ENCODE results near the gene MARVELD3. TPM values are rescaled to one million over a fixed set of nuclear protein-coding genes. Genes with fewer than 3 reads are reported as not detected.
A peak's percentile ranks its signal among the peaks of the same experiment; 100 is the strongest.
"Not testable (repeated sequence)": the region's sequence is repeated elsewhere in the genome, so short reads cannot be mapped to it uniquely, and the experiment has no call there.

The MARVELD3 gene
- total RNA-seq (not detected), total RNA-seq (0 to 0.19 (median 0) reads per million in 172 experiments)
- polyA plus RNA-seq (2013, experiment 1 of 2): 0.05 TPM
- polyA plus RNA-seq (2013, experiment 2 of 2): 0.11 TPM

- peaks cover 24 to 37% of the 10 kb centered on the region in 2 experiments for H3K27me3 ChIP-seq (ENCODE audit: control insufficient read depth in 1 of 2, insufficient read depth in 2 of 2, low read length in 2 of 2)
- H3K27ac ChIP-seq (ENCODE audit: low read depth in 1 of 2, low read length in 2 of 2): no peak within 1 kb of the TSS
- no peaks in the 10 kb centered on the region for H3K36me3 Mint-ChIP-seq (ENCODE audit: low read depth)
- CTCF ChIA-PET: no interaction called here
- H3K4me1 ChIP-seq (ENCODE audit: insufficient read depth, low read length): peaks cover 28% of the 10 kb centered on the region
- no peak for TF ChIP-seq CTCF (IDR thresholded peaks at IDR 0.05)
- no peaks in the 10 kb centered on the region for H3K36me3 ChIP-seq (ENCODE audit: insufficient read depth, low read length)
- POLR2A ChIA-PET: no interaction called here
- ATAC-seq (ENCODE audit: poor library complexity): no peak
- peaks cover 0 to 11% of the 10 kb centered on the region in 2 experiments for H3K9me3 ChIP-seq (ENCODE audit: control insufficient read depth in 1 of 2, insufficient read depth in 1 of 2, low read length in 2 of 2)
- intact Hi-C loops (cut with DNase I, micrococcal nuclease): no loop called here
- H3K4me1 Mint-ChIP-seq (ENCODE audit: low read depth): peaks cover 7% of the 10 kb centered on the region
- DNase-seq: peak in 13 of 14 experiments; percentile 4 to 56 (median 19)
- H3K9me3 Mint-ChIP-seq: no peaks in the 10 kb centered on the region
- no peak within 1 kb of the TSS for H3K4me3 Mint-ChIP-seq
- H3K27ac Mint-ChIP-seq: no peak within 1 kb of the TSS
- H3K27me3 Mint-ChIP-seq: peaks cover 30% of the 10 kb centered on the region
- H3K4me3 ChIP-seq (ENCODE audit: low read length): peak within 1 kb of the TSS; percentile 35
These were observed at the start of gene MARVELD3 for GRCh38 chr16:71626018-71626857. TSS of gene MARVELD3 (plus strand) at chr16:71626184. CDS start at chr16:71626230, 46 bp downstream.

GRCh38 chr16:71576971-71577370, 49.0 kb upstream of the MARVELD3 start, which contains the start of gene TAT:
TSS of gene TAT (minus strand) at chr16:71577092. CDS start at chr16:71576415, 677 bp downstream.
- TF ChIP-seq CTCF (IDR thresholded peaks at IDR 0.05): no peak
- H3K36me3 Mint-ChIP-seq (ENCODE audit: low read depth): no peaks in the 10 kb centered on the region
- no peak for ATAC-seq (ENCODE audit: poor library complexity)
- no peak within 1 kb of the TSS for H3K4me3 Mint-ChIP-seq
- Histone ChIP-seq H3K27me3 (ENCODE audit: control insufficient read depth in 1 of 2, insufficient read depth in 2 of 2, low read length in 2 of 2) (peaks cover 0 to 5% of the 10 kb centered on the region in 2 experiments), H3K36me3 (ENCODE audit: insufficient read depth, low read length) (no peaks in the 10 kb centered on the region), H3K27ac (ENCODE audit: low read depth in 1 of 2, low read length in 2 of 2) (no peak within 1 kb of the TSS), H3K4me1 (ENCODE audit: insufficient read depth, low read length) (no peaks in the 10 kb centered on the region), H3K4me3 (ENCODE audit: low read length) (no peak within 1 kb of the TSS), H3K9me3 (ENCODE audit: control insufficient read depth in 1 of 2, insufficient read depth in 1 of 2, low read length in 2 of 2) (no peaks in the 10 kb centered on the region)
- no peaks in the 10 kb centered on the region for H3K4me1 Mint-ChIP-seq (ENCODE audit: low read depth)
- POLR2A ChIA-PET: interaction anchor here (1.5 kb wide), 1 partner anchor 12 kb away, joined by 4 read pairs; no protein-coding TSS in a partner anchor
- no peak for DNase-seq
- no peak within 1 kb of the TSS for H3K27ac Mint-ChIP-seq
- CTCF ChIA-PET: no interaction called here
- no peaks in the 10 kb centered on the region for H3K9me3 Mint-ChIP-seq
- intact Hi-C loops (cut with DNase I, micrococcal nuclease): no loop called here
- H3K27me3 Mint-ChIP-seq: peaks cover 41% of the 10 kb centered on the region

- H3K9me3 ChIP-seq (ENCODE audit: control insufficient read depth in 1 of 2, insufficient read depth in 1 of 2, low read length in 2 of 2); H3K36me3 Mint-ChIP-seq (ENCODE audit: low read depth); intact Hi-C loops (cut with DNase I, micrococcal nuclease); H3K4me1 ChIP-seq (ENCODE audit: insufficient read depth, low read length); DNase-seq; H3K4me3 ChIP-seq (ENCODE audit: low read length); H3K27ac Mint-ChIP-seq; H3K4me3 Mint-ChIP-seq; H3K27ac ChIP-seq (ENCODE audit: low read depth in 1 of 2, low read length in 2 of 2); ATAC-seq (ENCODE audit: poor library complexity); H3K9me3 Mint-ChIP-seq; H3K36me3 ChIP-seq (ENCODE audit: insufficient read depth, low read length); H3K4me1 Mint-ChIP-seq (ENCODE audit: low read depth); POLR2A ChIA-PET: not testable (repeated sequence)
- H3K27me3 ChIP-seq (ENCODE audit: control insufficient read depth in 1 of 2, insufficient read depth in 2 of 2, low read length in 2 of 2): peaks cover 3 to 12% of the 10 kb centered on the region in 2 experiments
- CTCF ChIA-PET: interaction anchor here (0.7 kb wide), 1 partner anchor 29 kb away, joined by 3 read pairs; no protein-coding TSS in a partner anchor
- peaks cover 38% of the 10 kb centered on the region for H3K27me3 Mint-ChIP-seq
These were observed 43.5 kb upstream of the MARVELD3 start for GRCh38 chr16:71582553-71582848.
